ENCODE measurements around the gene ARSI.

Gene ARSI

DNA sequence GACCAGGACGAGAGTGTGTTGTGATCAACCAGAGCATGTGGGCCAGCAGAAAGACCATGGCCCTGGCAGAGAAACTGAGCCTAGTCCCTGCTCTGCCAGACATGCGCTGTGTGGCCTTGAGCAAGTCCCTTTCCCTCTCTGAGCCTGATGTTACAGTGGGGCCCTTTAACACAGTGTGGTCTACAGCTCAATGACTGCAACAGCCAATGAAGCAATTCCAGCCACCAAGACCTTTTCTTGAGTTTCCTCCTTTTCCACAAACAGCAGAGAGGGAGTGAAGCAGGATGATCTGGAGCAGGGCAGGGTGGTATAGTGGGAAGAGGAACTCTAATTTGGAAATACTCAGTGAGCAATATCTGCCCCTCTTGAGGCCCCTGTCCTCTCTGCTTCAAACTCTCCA lies 25.8 kb upstream of the ARSI start:
- Histone ChIP-seq H3K27ac (ENCODE audit: low read depth, low read length) (no peak overlapping the region), H3K36me3 (ENCODE audit: control insufficient read depth in 5 of 5, insufficient read depth in 5 of 5, low read length in 5 of 5) (no peaks in the 10 kb centered on the region), H3K27me3 (ENCODE audit: control insufficient read depth in 5 of 5, insufficient read depth in 4 of 5, low read length in 5 of 5) (peaks cover 0 to 8% (median 0%) of the 10 kb centered on the region in 5 donors), H3K9ac (ENCODE audit: low read length in 5 of 5) (no peak overlapping the region), H3K9me3 (ENCODE audit: control insufficient read depth in 5 of 5, low read length in 5 of 5) (no peaks in the 10 kb centered on the region), H3K4me1 (ENCODE audit: control insufficient read depth in 5 of 5, insufficient read depth in 5 of 5, low read length in 5 of 5) (peaks cover 0 to 4% (median 0%) of the 10 kb centered on the region in 5 donors), H3K4me3 (ENCODE audit: low read depth in 1 of 5, low read length in 5 of 5) (no peak overlapping the region)

DNA sequence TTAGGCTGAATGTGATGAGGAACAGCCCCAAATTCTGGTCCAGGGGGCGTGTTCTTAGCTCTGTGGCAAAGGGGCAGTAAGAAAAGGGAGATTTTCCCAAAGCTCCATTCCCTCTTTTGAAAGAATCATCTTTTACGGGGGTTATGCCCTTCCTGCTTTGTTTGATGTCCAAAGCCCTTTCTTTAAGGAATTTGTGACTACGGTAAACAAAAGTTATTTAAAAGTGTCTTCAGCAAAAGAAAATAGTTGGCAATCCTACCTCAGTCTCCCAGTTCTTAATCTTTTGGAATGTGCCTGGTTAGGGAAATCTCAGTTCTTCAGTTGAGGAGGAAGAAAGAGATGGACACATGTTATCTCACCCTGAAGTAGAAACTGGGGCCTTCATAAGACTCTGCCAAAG lies 24.4 kb upstream of the ARSI start:
- no peaks in the 10 kb centered on the region for H3K36me3 ChIP-seq (ENCODE audit: control insufficient read depth in 5 of 5, insufficient read depth in 5 of 5, low read length in 5 of 5)
- no peaks in the 10 kb centered on the region for H3K9me3 ChIP-seq (ENCODE audit: control insufficient read depth in 5 of 5, low read length in 5 of 5)
- no peak overlapping the region for H3K4me3 ChIP-seq (ENCODE audit: low read depth in 1 of 5, low read length in 5 of 5)
- H3K4me1 ChIP-seq (ENCODE audit: control insufficient read depth in 5 of 5, insufficient read depth in 5 of 5, low read length in 5 of 5) = peaks cover 0 to 4% (median 0%) of the 10 kb centered on the region in 5 donors
- H3K9ac ChIP-seq (ENCODE audit: low read length in 5 of 5) = no peak overlapping the region
- peaks cover 0 to 8% (median 0%) of the 10 kb centered on the region in 5 donors for H3K27me3 ChIP-seq (ENCODE audit: control insufficient read depth in 5 of 5, insufficient read depth in 4 of 5, low read length in 5 of 5)
- no peak overlapping the region for H3K27ac ChIP-seq (ENCODE audit: low read depth, low read length)

DNA sequence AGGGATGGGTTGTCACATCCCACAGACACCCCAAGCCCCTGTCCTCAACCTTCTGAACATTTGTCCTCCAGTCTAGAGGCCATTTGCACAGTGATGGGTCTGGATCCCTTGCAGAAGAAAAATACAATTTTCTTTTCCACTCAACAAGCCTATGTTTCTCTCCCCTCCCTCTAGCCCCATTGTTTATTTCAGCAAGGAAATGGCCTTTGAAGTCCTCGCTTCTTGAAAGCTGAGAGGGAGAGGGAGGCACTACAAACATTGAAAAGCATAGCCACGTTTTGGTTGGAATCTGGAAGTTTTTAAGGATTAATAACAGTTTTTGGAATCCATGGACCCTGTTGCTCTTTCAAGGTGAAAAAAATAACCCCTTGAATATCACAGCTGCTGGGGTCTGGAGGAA lies 24.0 kb upstream of the ARSI start:
- H3K27ac ChIP-seq (ENCODE audit: low read depth, low read length) = no peak overlapping the region
- peaks cover 0 to 4% (median 0%) of the 10 kb centered on the region in 5 donors for H3K4me1 ChIP-seq (ENCODE audit: control insufficient read depth in 5 of 5, insufficient read depth in 5 of 5, low read length in 5 of 5)
- H3K9me3 ChIP-seq (ENCODE audit: control insufficient read depth in 5 of 5, low read length in 5 of 5) = no peaks in the 10 kb centered on the region
- peaks cover 0 to 8% (median 0%) of the 10 kb centered on the region in 5 donors for H3K27me3 ChIP-seq (ENCODE audit: control insufficient read depth in 5 of 5, insufficient read depth in 4 of 5, low read length in 5 of 5)
- no peak overlapping the region for H3K9ac ChIP-seq (ENCODE audit: low read length in 5 of 5)
- no peaks in the 10 kb centered on the region for H3K36me3 ChIP-seq (ENCODE audit: control insufficient read depth in 5 of 5, insufficient read depth in 5 of 5, low read length in 5 of 5)
- H3K4me3 ChIP-seq (ENCODE audit: low read depth in 1 of 5, low read length in 5 of 5) = no peak overlapping the region

DNA sequence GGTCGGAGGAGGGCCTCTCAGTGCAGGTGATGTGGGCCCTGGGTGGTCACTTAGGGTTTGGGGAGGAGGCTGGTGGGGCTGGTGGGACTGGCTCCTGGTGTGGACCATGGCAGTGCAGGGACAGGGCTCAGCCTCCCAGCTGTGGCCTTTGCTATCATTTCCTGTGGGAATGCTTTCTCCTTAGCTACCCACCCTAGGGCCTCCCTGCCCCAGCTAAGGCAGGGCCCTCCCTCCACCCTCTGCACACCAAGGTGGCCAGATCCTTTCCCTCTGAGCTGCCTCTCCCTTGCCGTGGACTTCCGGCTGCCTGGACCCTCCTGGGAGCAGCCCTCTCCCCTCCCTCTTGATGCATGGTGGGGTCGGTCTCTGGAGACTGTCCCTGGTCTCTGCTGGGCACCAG lies 22.7 kb upstream of the ARSI start:
- Histone ChIP-seq H3K4me1 (ENCODE audit: control insufficient read depth in 5 of 5, insufficient read depth in 5 of 5, low read length in 5 of 5) (peaks cover 0 to 5% (median 2%) of the 10 kb centered on the region in 5 donors), H3K9ac (ENCODE audit: low read length in 5 of 5) (no peak overlapping the region), H3K4me3 (ENCODE audit: low read depth in 1 of 5, low read length in 5 of 5) (no peak overlapping the region), H3K9me3 (ENCODE audit: control insufficient read depth in 5 of 5, low read length in 5 of 5) (peaks cover 0 to 2% (median 0%) of the 10 kb centered on the region in 5 donors), H3K36me3 (ENCODE audit: control insufficient read depth in 5 of 5, insufficient read depth in 5 of 5, low read length in 5 of 5) (no peaks in the 10 kb centered on the region), H3K27ac (ENCODE audit: low read depth, low read length) (no peak overlapping the region), H3K27me3 (ENCODE audit: control insufficient read depth in 5 of 5, insufficient read depth in 4 of 5, low read length in 5 of 5) (peaks cover 0 to 8% (median 0%) of the 10 kb centered on the region in 5 donors)

GRCh38 chr5:150323819-150324218 lies 21.1 kb upstream of the ARSI start:
- no peak overlapping the region for H3K9ac ChIP-seq (ENCODE audit: low read length in 5 of 5)
- H3K36me3 ChIP-seq (ENCODE audit: control insufficient read depth in 5 of 5, insufficient read depth in 5 of 5, low read length in 5 of 5) = no peaks in the 10 kb centered on the region
- peaks cover 0 to 2% (median 0%) of the 10 kb centered on the region in 5 donors for H3K9me3 ChIP-seq (ENCODE audit: control insufficient read depth in 5 of 5, low read length in 5 of 5)
- H3K4me3 ChIP-seq (ENCODE audit: low read depth in 1 of 5, low read length in 5 of 5) = no peak overlapping the region
- H3K4me1 ChIP-seq (ENCODE audit: control insufficient read depth in 5 of 5, insufficient read depth in 5 of 5, low read length in 5 of 5) = peaks cover 0 to 3% (median 0%) of the 10 kb centered on the region in 5 donors
- no peak overlapping the region for H3K27ac ChIP-seq (ENCODE audit: low read depth, low read length)
- H3K27me3 ChIP-seq (ENCODE audit: control insufficient read depth in 5 of 5, insufficient read depth in 4 of 5, low read length in 5 of 5) = peaks cover 0 to 8% (median 0%) of the 10 kb centered on the region in 5 donors

DNA sequence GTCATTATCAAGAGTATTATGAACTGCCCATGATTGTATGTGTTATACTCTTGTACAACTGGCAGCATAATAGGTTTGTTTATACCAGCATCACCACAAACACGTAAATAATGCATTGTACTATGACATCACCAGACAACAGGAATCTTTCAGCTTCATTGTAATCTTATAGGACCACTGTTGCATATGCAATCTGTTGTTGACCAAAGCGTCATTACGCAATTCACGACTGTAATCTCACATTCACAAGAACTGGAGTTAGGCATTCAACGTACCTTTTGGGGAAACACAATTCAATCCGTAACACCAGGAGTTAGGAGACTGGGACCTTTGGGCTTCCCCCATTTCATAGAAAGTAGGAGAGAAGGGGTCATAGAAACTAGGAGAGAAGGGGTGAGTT lies 20.4 kb upstream of the ARSI start:
- H3K36me3 ChIP-seq (ENCODE audit: control insufficient read depth in 5 of 5, insufficient read depth in 5 of 5, low read length in 5 of 5) = no peaks in the 10 kb centered on the region
- no peak overlapping the region for H3K27ac ChIP-seq (ENCODE audit: low read depth, low read length)
- H3K27me3 ChIP-seq (ENCODE audit: control insufficient read depth in 5 of 5, insufficient read depth in 4 of 5, low read length in 5 of 5) = peaks cover 0 to 8% (median 0%) of the 10 kb centered on the region in 5 donors
- no peak overlapping the region for H3K4me3 ChIP-seq (ENCODE audit: low read depth in 1 of 5, low read length in 5 of 5)
- H3K4me1 ChIP-seq (ENCODE audit: control insufficient read depth in 5 of 5, insufficient read depth in 5 of 5, low read length in 5 of 5) = peaks cover 0 to 3% (median 0%) of the 10 kb centered on the region in 5 donors
- H3K9me3 ChIP-seq (ENCODE audit: control insufficient read depth in 5 of 5, low read length in 5 of 5) = peaks cover 0 to 2% (median 0%) of the 10 kb centered on the region in 5 donors
- H3K9ac ChIP-seq (ENCODE audit: low read length in 5 of 5) = no peak overlapping the region

DNA sequence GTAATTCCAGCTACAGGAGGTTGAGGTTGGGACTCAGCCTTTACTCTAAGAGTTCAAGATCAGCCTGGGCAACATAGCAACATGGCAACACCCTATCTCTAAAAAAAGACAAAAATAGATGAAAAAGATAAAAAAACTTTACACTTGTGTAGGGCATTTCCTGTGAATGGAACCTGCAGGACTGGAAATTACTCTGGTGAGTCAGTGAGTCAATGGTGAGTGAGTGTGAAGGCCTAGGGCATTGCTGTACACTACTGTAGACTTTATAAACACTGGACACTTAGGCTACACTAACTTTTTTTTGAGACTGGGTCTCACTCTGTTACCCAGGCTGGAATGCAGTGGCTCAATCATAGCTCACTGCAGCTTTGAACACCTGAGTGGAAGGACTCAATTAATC lies 19.5 kb upstream of the ARSI start:
- Histone ChIP-seq H3K9me3 (ENCODE audit: control insufficient read depth in 5 of 5, low read length in 5 of 5) (peaks cover 0 to 2% (median 0%) of the 10 kb centered on the region in 5 donors), H3K9ac (ENCODE audit: low read length in 5 of 5) (no peak overlapping the region), H3K4me1 (ENCODE audit: control insufficient read depth in 5 of 5, insufficient read depth in 5 of 5, low read length in 5 of 5) (peaks cover 0 to 3% (median 0%) of the 10 kb centered on the region in 5 donors), H3K4me3 (ENCODE audit: low read depth in 1 of 5, low read length in 5 of 5) (no peak overlapping the region), H3K27ac (ENCODE audit: low read depth, low read length) (no peak overlapping the region), H3K27me3 (ENCODE audit: control insufficient read depth in 5 of 5, insufficient read depth in 4 of 5, low read length in 5 of 5) (peaks cover 0 to 8% (median 0%) of the 10 kb centered on the region in 5 donors), H3K36me3 (ENCODE audit: control insufficient read depth in 5 of 5, insufficient read depth in 5 of 5, low read length in 5 of 5) (no peaks in the 10 kb centered on the region)

GRCh38 chr5:150321784-150322183 lies 19.1 kb upstream of the ARSI start:
- H3K36me3 ChIP-seq (ENCODE audit: control insufficient read depth in 5 of 5, insufficient read depth in 5 of 5, low read length in 5 of 5) = no peaks in the 10 kb centered on the region
- no peak overlapping the region for H3K4me3 ChIP-seq (ENCODE audit: low read depth in 1 of 5, low read length in 5 of 5)
- peaks cover 0 to 2% (median 0%) of the 10 kb centered on the region in 5 donors for H3K9me3 ChIP-seq (ENCODE audit: control insufficient read depth in 5 of 5, low read length in 5 of 5)
- H3K4me1 ChIP-seq (ENCODE audit: control insufficient read depth in 5 of 5, insufficient read depth in 5 of 5, low read length in 5 of 5) = peaks cover 0 to 3% (median 0%) of the 10 kb centered on the region in 5 donors
- no peak overlapping the region for H3K9ac ChIP-seq (ENCODE audit: low read length in 5 of 5)
- H3K27ac ChIP-seq (ENCODE audit: low read depth, low read length) = no peak overlapping the region
- H3K27me3 ChIP-seq (ENCODE audit: control insufficient read depth in 5 of 5, insufficient read depth in 4 of 5, low read length in 5 of 5) = peaks cover 0 to 8% (median 0%) of the 10 kb centered on the region in 5 donors

- Histone ChIP-seq H3K4me1 (ENCODE audit: control insufficient read depth in 5 of 5, insufficient read depth in 5 of 5, low read length in 5 of 5) (peaks cover 0 to 3% (median 0%) of the 10 kb centered on the region in 5 donors), H3K9me3 (ENCODE audit: control insufficient read depth in 5 of 5, low read length in 5 of 5) (peaks cover 0 to 2% (median 0%) of the 10 kb centered on the region in 5 donors), H3K27ac (ENCODE audit: low read depth, low read length) (no peak overlapping the region)
These were observed 18.5 kb upstream of the ARSI start for GRCh38 chr5:150321211-150321610.

GRCh38 chr5:150320044-150320613 lies 17.4 kb upstream of the ARSI start:
- Histone ChIP-seq H3K9ac (ENCODE audit: low read length in 5 of 5) (no peak overlapping the region), H3K9me3 (ENCODE audit: control insufficient read depth in 5 of 5, low read length in 5 of 5) (peaks cover 0 to 2% (median 0%) of the 10 kb centered on the region in 5 donors), H3K4me3 (ENCODE audit: low read depth in 1 of 5, low read length in 5 of 5) (no peak overlapping the region), H3K36me3 (ENCODE audit: control insufficient read depth in 5 of 5, insufficient read depth in 5 of 5, low read length in 5 of 5) (no peaks in the 10 kb centered on the region), H3K27ac (ENCODE audit: low read depth, low read length) (no peak overlapping the region), H3K27me3 (ENCODE audit: control insufficient read depth in 5 of 5, insufficient read depth in 4 of 5, low read length in 5 of 5) (peaks cover 0 to under 1% (median 0%) of the 10 kb centered on the region in 5 donors), H3K4me1 (ENCODE audit: control insufficient read depth in 5 of 5, insufficient read depth in 5 of 5, low read length in 5 of 5) (peaks cover 0 to 3% (median 0%) of the 10 kb centered on the region in 5 donors)

More at GRCh38 chr5:150321211-150321610, 18.5 kb upstream of the ARSI start:
- no peak overlapping the region for H3K4me3 ChIP-seq (ENCODE audit: low read depth in 1 of 5, low read length in 5 of 5)
- no peaks in the 10 kb centered on the region for H3K36me3 ChIP-seq (ENCODE audit: control insufficient read depth in 5 of 5, insufficient read depth in 5 of 5, low read length in 5 of 5)
- no peak overlapping the region for H3K9ac ChIP-seq (ENCODE audit: low read length in 5 of 5)
- H3K27me3 ChIP-seq (ENCODE audit: control insufficient read depth in 5 of 5, insufficient read depth in 4 of 5, low read length in 5 of 5) = peaks cover 0 to 8% (median 0%) of the 10 kb centered on the region in 5 donors

Data from subcutaneous abdominal adipose tissue (tissue), 5 donors.